Hematopoietic multipotent progenitor cell treated with erythropoietin and hydrocortisone succinate and interleukin-3 and kit ligand, for 15 days (in vitro differentiated cells): ENCODE measurements around the gene PLAGL1.
"Not testable (repeated sequence)": the region's sequence is repeated elsewhere in the genome, so short reads cannot be mapped to it uniquely, and the experiment has no call there.

ENCODE experiments used
- DNase-seq: peaks from one replicate; pipeline ENCODE4 v3.0.0-alpha.2; 2015; ENCODE audit warnings: low spot score

Gene PLAGL1, protein sequence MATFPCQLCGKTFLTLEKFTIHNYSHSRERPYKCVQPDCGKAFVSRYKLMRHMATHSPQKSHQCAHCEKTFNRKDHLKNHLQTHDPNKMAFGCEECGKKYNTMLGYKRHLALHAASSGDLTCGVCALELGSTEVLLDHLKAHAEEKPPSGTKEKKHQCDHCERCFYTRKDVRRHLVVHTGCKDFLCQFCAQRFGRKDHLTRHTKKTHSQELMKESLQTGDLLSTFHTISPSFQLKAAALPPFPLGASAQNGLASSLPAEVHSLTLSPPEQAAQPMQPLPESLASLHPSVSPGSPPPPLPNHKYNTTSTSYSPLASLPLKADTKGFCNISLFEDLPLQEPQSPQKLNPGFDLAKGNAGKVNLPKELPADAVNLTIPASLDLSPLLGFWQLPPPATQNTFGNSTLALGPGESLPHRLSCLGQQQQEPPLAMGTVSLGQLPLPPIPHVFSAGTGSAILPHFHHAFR

DNA sequence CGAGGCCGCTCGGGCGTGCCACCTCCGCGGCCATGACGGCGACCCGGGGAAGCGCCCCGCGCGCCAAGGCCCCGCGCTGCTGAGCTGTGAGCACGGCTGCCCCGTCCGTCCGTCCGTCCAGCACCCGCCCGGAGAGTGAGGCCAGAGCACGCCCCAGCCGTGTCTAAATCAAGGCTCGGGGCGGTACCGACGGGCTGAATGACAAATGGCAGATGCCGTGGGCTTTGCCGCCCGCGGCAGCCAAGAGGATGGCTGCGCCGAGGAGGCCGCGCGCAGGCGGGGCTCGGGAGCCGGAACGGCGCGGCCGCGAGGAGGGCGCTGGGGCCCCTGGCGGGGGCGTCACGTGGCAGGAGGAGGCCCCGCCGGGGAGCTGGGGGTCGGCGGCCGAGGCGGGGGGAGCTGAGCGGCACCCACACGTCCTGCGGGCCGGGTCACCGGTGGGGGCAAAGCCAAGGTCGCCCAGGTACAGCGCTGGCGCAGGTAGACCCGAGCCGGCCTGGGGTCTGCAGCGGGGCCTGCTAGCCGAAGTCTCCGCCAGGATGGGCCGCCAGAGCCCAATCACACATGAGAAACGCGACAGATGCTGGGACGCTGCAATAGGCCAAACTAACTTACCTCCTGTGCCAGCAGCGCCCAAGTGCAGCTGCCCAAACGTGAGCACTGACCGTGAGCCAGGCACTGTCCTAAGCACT is at the start of gene PLAGL1:
TSS of gene PLAGL1 (minus strand) at position 140 of the 692 bp plus-strand sequence. CDS start 60,123 bp downstream, outside the sequence.
- DNase-seq, result peak; percentile 8

DNA sequence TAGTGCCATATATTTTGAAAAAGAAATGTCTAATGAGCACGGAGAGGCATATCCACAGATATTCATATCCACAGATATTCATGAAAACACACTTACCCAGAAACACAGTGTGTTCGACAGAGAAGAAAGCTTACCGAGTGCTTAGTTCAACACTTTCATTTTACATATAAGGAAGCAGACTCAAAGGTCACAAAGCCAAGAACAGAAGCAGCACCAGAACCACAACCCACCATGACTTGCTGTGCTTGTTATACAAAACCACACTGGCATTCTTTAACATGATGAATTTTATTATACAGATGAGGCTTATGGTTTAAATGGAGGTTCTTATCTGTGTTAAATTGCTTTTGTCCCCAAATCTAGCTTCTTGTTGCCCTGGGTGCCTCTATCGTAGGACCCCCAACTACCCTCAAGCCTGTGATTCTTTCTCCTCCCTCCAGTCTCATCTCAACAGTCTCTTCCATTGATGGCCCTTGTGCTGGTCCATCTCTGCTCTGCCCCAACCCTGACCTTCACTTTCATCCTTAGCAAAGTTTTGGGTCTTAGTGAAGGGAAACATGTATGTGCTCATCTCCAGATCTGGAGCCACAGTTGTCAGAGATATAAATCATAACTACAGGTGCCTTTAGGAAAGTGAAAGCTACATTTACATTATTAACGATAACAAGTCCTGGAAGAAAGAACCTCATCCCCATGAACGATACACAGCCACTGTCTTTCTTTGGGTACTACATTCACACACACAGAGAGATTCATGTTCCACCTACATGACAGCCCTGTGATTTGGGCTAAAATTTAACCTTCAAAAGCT is 47.3 kb upstream of the PLAGL1 start:
- no peak for DNase-seq

DNA sequence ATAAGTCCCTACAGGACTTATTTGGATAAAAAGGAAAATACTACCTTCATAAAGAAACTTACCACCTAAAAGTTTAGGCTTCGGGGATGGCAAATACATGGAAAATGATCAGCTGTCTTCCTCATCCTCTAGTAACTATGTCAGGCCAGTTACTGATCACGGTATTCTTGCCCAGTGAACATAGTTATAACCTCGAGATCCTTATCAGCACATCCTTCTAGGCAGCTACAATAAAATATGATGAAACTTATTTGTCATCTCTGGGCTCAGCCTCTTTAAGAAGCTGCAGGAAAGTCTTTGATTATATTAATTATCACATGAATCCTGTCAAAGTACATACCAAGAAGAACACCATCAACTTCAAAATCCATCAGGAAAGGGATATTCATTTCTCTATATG is 45.5 kb upstream of the PLAGL1 start:
- DNase-seq, result no peak

DNA sequence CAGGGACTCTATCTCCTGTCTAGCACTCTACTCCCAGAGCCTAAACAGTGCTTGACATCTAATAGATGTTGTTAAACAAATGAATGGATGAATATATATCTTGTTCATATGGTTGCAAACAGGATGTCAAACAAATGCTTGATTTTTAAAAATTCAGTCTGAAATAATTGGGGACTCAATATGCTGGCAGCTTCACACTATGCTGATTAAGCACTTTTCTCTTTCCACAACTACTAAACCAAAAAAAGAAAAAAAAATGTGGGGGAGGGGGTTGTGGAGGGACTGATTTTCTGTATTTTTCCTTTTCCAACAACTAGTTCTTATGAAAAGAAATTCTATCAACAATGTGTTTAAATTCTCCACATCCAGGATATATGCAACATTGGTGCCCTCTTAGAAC is 44.4 kb upstream of the PLAGL1 start:
- DNase-seq, result no peak

DNA sequence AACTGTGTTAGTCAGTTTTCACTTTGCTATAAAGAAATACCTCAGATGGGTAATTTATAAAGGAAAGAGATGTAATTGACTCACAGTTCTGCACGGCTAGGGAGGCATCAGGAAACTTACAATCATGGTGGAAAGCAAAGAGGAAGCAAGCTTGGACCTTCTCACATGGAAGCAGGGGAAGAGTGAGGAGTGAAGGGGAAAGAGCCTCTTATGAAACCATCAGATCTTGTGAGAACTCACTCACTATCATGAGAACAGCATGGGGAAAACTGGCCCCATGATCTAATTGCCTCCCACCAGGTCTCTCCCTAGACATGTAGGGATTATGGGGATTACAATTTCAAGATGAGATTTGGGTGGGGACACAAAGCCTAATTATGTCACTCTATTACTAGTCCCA is 41.3 kb upstream of the PLAGL1 start:
- no peak for DNase-seq

DNA sequence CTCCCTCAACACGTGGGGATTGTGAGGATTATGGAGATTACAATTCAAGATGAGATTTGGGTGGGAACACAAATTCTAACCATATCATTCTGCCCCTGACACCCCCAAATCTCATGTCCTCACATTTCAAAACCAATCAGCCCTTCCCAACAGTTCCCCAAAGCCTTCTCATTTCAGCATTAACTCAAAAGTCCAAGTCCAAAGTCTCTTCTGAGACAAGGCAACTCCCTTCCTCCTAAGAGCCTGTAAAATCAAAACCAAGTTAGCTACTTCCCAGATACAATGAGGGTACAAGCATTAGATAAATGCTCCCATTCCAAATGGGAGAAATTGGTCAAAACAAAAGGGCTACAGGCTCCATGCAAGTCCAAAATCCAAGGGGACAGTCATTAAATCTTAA is 39.6 kb upstream of the PLAGL1 start:
- no peak for DNase-seq

DNA sequence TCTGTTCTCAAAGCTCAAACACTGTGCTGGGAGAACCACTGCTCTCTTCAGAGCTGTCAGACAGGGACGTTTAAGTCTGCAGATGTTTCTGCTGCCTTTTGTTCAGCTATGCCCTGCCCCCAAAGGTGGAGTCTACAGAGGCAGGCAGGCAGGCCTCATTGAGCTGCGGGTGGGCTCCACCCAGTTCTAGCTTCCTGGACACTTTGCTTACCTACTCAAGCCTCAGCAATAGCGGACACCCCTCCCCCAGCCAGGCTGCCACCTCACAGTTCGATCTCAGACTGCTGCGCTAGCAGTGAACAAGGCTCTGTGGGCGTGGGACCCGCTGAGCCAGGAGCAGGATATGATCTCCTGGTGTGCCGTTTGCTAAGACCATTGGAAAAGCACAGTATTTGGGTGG is 38.6 kb upstream of the PLAGL1 start:
- not testable (repeated sequence) for DNase-seq

DNA sequence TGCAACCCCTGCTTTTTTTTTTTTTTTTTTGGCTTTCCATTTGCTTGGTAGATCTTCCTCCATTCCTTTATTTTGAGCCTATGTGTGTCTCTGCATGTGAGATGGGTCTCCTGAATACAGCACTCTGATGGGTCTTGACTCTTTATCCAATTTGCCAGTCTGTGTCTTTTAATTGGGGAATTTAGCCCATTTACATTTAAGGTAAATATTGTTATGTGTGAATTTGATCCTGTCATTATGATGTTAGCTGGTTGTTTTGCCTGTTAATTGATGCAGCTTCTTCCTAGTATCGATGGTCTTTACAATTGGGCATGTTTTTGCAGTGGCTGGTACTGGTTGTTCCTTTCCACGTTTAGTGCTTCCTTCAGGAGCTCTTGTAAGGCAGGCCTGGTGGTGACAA is 36.9 kb upstream of the PLAGL1 start:
- DNase-seq, result not testable (repeated sequence)

DNA sequence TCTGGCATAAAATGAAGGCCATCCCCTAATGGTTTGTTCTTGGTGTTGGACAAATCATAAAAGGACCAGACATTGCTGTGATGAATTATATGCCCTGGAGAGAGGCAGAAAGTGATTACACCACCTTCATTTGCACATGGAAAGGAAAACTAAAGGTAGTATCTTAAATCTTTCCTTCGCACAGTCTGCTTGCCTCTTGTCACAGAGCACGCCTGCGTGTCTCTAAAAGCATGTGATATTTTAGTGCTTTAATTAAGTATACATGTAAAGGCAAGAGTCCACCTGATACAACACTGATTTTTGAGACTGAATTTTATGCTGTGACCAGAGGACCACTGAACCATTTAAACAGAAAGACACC is 28.8 kb upstream of the PLAGL1 start:
- DNase-seq, result no peak

DNA sequence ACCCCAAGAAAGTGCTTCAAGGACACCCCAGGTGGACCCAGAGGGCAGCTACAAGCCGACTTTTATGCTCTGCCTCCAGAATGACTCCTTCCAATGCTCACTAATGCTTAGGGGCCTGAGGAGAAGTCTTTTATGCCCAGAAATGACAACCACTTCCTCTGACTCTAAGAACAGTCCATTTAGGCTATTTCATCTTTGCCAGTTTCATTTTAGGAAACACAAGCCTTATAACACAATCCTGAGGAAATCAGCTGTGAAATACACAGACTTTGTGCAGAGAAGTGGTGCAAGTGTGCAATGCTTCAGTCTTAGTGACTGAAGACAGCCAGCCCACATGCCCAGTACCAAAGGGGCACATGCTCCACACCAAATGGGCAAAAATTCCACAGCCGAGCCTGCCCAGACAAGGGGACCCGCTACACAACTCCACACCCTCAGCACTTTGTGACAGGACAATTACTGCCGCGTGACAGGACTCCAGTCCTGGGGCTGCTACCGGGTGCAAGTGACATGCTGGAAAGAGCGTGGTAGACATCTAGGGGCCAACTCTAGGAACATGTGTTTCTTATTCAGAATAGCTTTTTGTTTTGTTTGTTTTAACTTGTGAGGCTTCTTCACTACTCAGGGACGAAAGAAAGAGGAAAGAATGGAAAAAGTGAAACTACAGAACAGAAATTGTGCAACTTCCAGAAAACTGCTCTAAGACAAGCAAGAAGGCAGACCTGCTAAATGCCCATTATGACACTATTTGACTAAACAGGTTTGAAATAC is 28.2 kb upstream of the PLAGL1 start:
- no peak for DNase-seq

DNA sequence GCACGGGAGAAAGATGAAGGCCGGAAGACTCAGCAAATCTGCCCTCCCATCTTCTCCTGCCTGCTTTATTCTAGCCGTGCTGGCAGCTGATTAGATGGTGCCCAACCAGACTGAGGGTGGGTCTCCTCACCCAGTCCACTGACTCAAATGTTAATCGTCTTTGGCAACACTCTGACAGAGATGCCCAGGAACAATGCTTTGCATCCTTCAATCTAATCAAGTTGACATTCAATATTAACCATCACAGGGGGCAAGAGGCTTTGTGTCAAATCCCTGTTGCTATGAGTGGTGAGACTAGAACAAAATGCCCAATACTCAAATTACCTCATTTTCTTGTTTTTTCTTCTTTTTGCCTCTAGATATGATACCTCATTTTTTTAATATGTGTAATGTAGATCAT is 27.4 kb upstream of the PLAGL1 start:
- DNase-seq, result no peak

DNA sequence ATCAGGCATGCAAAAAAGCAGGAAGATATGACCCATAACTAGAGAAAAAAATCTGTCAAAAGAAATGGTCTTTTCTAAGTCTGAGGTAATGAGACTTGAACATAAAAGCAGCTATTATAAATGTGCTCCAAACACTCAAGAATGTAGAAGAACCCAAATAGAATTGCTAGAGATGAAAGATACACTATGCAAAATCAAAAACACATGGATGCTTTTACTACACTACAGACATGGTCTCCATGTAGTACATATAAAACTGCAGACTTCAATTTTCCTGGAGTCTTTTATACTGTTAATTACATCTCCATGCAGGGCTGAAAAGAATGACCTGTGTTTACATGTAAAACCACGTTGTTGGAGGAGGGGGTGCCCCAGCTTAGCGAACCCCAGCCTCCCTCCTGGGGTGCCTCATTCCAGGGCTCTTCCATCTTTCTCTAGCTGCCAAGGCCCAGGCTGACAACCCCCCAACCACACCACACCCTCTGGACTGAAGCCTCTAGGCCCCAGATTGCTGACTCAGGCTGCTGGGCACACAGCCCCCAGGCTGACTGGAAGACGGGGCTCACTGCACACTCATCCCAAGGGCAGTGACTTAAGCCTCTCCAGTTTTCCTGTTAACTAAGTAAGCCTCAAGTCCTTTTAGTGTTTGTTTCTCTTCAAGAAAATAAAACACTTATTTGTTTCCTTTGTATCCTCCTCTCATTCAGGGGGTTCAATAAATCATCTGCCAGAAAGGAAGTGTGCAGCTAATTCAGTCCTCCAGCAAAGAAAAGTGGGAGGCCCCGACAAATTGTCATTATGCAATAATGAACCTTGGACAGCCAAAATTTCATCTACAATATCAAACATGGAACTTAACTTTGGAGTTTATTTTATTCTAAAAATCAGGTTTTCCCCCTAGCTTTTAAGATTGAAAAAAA is 26.0 kb upstream of the PLAGL1 start:
- no peak for DNase-seq

DNA sequence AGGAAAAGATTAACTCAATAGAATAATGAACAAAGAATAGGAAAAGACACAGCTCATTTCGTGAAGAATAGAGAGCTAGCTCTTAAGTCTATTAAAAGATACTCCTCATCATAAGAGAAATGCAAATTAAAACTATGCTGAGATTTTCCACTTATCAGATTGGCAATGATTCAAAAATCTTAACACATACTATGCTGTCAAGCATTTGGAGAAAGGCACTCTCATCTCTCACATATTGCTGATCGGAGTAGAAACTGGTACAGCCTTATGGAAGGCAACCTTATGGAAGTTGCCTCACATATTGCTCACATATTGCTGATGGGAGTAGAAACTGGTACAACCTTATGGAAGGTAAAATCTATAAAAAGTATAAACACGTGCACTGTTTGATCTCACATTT is 21.4 kb upstream of the PLAGL1 start:
- DNase-seq, result no peak

DNA sequence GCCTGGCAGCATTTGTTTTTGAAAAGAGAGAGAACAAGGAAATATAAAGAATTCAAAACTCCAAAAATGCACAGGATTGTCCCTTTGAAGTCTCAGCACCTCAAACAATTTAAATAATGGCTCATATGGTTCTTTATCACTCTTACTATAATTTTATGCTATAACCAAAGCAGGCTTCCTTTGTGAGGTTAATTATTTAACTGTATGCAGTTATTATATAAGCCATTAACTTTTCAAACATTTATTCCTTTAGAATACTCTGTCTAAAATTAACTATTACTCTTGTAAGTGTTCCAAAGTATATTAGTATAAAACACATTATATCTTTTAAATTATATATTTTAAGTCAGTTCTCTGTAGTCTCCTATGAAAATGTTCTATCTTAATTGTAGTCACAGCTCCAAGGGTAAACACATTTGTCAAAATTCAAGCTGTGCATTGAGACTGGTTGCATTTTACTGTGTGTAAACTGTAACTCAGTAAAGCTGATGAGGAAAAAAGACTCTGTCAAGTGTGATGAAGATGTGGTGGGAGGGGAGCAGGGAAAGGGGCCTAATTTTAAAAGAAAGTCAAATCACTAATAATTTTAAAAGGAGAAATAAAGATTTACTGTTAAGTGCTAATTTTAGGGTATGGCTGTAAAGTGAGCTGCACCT is 20.0 kb upstream of the PLAGL1 start:
- DNase-seq, result no peak

DNA sequence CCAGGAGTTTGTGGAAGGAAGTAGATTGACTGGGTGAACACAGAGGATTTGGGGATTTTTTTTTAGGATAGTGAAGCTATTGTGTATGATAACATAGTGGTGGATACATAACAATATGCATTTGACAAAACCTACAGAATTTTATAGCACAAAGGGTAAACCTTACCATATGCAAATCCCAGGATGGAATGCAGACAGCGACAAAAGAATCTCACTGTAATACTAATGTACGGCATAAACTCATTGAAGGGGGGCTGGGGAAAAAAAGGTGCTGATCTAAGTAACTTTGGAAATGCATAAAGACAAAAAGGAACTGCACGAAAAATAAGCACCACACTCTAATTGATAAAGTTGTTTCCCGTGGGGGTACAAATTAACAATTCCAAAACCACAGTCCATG is 15.2 kb upstream of the PLAGL1 start:
- no peak for DNase-seq

DNA sequence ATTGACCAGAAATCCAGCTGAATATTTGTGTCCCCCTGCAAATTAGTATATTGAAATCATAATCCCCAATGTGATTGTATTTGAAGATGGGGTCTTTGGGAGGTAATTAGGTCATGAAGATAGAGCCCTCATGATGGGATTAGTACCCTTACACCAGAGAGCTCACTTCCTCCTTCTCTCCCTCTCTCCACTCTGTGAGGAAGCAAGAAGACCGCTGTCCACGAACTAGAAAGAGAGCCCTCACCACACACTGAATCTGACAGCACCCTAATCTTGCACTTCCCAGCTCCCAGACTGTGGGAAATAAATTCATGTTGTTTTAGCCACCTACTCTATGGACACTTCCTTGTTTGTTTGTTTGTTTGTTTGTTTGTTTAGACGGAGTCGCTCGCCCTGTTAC is 11.9 kb upstream of the PLAGL1 start:
- no peak for DNase-seq

DNA sequence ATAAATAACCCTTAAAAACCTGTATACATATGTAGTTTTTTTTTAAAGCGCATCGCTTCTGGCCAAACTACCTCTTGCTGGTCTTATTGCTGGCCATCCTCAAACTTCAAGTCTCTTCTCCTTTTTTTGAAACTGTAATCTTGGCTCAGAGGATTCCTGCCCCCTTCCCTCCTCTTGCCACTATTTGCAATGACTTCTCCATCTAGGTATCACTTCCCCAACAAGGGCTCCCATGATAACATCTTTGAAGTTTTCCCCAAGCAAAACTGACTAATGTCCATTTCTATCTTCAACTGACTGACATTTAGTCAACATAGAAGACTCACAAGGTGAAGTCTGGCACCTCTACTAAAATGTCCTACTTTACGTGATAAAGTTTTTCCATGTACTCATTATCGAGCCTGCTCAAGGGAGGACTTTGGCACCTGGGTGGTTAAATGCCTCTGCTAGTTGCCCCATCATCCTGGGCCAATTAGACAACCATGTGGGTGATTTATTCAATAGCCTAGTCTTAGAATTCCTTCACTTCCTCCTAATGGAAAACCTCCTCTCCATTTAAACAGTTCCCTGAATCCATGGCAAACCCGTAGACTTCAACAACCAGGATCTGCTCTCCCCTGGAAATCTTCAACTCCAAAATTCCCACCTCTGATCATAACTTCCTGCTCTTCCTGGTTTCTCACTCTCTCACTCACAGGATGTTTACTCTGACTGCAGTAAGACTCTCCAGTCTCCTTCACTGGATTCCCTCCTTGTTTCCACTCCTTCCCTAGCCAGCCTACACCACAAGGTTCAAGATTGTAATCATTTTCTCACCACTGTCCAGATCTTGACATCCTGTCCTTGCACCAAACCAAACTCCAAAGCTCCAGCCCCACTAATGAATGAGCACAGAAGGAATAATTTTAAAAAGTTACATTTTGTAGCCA is 9.4 kb upstream of the PLAGL1 start:
- DNase-seq, result no peak

DNA sequence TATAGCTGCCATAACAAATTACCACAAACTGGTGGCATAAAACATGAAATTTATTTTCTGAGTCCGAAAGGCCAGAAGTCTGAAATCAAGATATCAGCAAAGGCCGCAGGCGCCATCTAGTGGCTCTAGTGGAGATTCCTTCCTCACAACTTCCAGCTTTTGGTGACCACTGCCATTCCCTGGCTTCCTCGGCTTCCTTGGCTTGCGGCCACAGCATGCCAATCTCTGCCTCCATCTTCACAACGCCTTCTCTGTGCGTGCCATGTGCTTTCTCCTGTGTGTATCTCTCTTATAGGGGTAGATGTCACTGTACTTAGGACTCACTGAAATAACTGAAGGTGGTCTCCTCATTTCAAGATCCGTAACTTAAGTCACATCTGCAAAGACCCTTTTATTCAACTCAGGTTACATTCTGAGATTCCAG is 5.4 kb upstream of the PLAGL1 start:
- DNase-seq, result peak; percentile 69

DNA sequence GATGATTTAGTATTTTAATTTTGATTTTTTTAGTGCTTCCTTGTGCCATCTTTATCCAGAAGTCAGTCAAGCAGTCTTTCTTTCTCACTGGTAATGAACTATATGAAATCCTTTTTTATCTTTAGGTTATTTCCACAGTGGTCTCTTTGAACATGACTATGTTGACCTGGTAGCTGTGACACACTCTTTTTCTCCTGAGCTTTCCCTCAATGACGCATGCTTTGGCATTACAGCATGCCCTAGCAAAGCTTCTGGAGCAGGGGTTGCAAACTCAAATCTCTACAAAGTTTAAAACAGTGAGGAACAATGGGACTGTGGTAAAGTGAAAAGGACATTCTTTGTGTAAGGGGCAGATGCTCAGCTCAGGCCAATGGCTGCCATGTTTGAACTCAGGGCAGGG is 4.5 kb upstream of the PLAGL1 start:
- DNase-seq, result no peak
